ENCODE data around the gene C14orf132. TPM values are rescaled to one million over a fixed set of nuclear protein-coding genes. Genes with fewer than 3 reads are reported as not detected.

Gene C14orf132
- total and polyA plus RNA-seq, 10 of the 15 experiments (the other 5 are each of a cell fraction or from before 2014, with no cell fraction given), result under 0.01 to 1.2 (median 0.03) TPM; not detected in 2

- 48% methylated on average over 9 of the region's 9 CpGs for WGBS (ENCODE audit: insufficient coverage, insufficient replicate concordance, low lambda C conversion rate, missing lambda C conversion rate)
- Histone ChIP-seq H3K9ac (ENCODE audit: control insufficient read depth, insufficient read depth, low read length) (no peak overlapping the region), H3K27me3 (replicated peaks in 1 of 2; ENCODE audit: control insufficient read depth in 2 of 2, insufficient read depth in 2 of 2, low read length in 1 of 2) (peaks cover 0 to 4% of the 10 kb centered on the region in 2 experiments), H3K4me1 (ENCODE audit: control insufficient read depth, insufficient read depth, low read length) (no peaks in the 10 kb centered on the region), H3K79me2 (ENCODE audit: control insufficient read depth, insufficient read depth, low read length) (no peaks in the 10 kb centered on the region), H4K20me1 (ENCODE audit: control insufficient read depth, insufficient read depth) (no peaks in the 10 kb centered on the region), H2AFZ (ENCODE audit: control insufficient read depth, low read depth, low read length) (no peak overlapping the region), H3K4me3 (no peak overlapping the region), H3K9me3 (replicated peaks; ENCODE audit: control insufficient read depth, insufficient read depth, low read length) (no peaks in the 10 kb centered on the region), H3K4me2 (ENCODE audit: control insufficient read depth, insufficient read depth) (no peak overlapping the region), H3K36me3 (ENCODE audit: control insufficient read depth in 2 of 2, insufficient read depth in 2 of 2, low read length in 1 of 2) (no peaks in the 10 kb centered on the region), H3K27ac (ENCODE audit: control insufficient read depth, insufficient read depth) (no peak overlapping the region)
- no TSS peak for BruUV-seq (replicated peaks)
- FAIRE-seq (no peak), ATAC-seq (no peak), DNase-seq (ENCODE audit: low read depth, low spot score) (no peak)
- POLR2A ChIA-PET, result no interaction called here
- intact Hi-C loops (cut with micrococcal nuclease; ENCODE audit: unreplicated experiment), result loop anchor here (5.0 kb wide), 1 partner anchor 220 kb away; no protein-coding TSS in a partner anchor
- in situ Hi-C loops (cut with MboI), result no loop called here
- CTCF ChIA-PET, result interaction anchor here (0.8 to 5.5 kb wide), 7 partner anchors 11 to 322 kb away, joined by 3 to 82 read pairs (median 7); no protein-coding TSS in a partner anchor
- SMC1A ChIA-PET (ENCODE audit: uncharacterized antibody, unreplicated experiment), result interaction anchor here (0.7 to 5.1 kb wide), 8 partner anchors 10 to 217 kb away, joined by 3 to 42 read pairs (median 4); no protein-coding TSS in a partner anchor
- RAD21 ChIA-PET (ENCODE audit: unreplicated experiment), result interaction anchor here (1.1 to 4.6 kb wide), 2 partner anchors 10 to 41 kb away, joined by 3 to 41 read pairs; no protein-coding TSS in a partner anchor
- TF ChIP-seq BCL3 (IDR thresholded peaks at IDR 0.05; ENCODE audit: borderline replicate concordance, insufficient read depth, low read depth, low read length, poor library complexity, severe bottlenecking), result no peak
- no peak for TF ChIP-seq EGR1 (IDR thresholded peaks at IDR 0.05; ENCODE audit: borderline replicate concordance in 1 of 2, low read depth in 2 of 2, low read length in 2 of 2)
- no peak for TF ChIP-seq CHD2 (IDR thresholded peaks at IDR 0.05; ENCODE audit: borderline replicate concordance, low read depth, low read length)
- no peak for TF ChIP-seq MYB (IDR thresholded peaks at IDR 0.05; ENCODE audit: borderline replicate concordance, low read depth, low read length)
- no peak for TF ChIP-seq ZSCAN29 (IDR thresholded peaks at IDR 0.05)
- TF ChIP-seq SIN3A (IDR thresholded peaks at IDR 0.05; ENCODE audit: low read depth, low read length), result no peak
- TF ChIP-seq SMAD5 (IDR thresholded peaks at IDR 0.05; ENCODE audit: low read depth), result no peak
- no peak for TF ChIP-seq CEBPB (IDR thresholded peaks at IDR 0.05; ENCODE audit: borderline replicate concordance in 1 of 2, low read depth in 2 of 2, low read length in 2 of 2)
- TF ChIP-seq ZBED1 (IDR thresholded peaks at IDR 0.05; ENCODE audit: borderline replicate concordance), result no peak
- TF ChIP-seq PAX8 (IDR thresholded peaks at IDR 0.05), result no peak
- no peak for TF ChIP-seq PBX3 (IDR thresholded peaks at IDR 0.05; ENCODE audit: insufficient replicate concordance, low read depth, low read length)
- no peak for TF ChIP-seq NKRF (conservative IDR thresholded peaks at IDR 0.05)
Observed at GRCh38 chr14:96057738-96058137, 18.6 kb downstream of the C14orf132 start.
